ENCODE data around the gene SMARCD1. TPM values are rescaled to one million over a fixed set of nuclear protein-coding genes. Genes with fewer than 3 reads are reported as not detected.

The SMARCD1 gene
- total and polyA plus RNA-seq, 2 experiments from 2014 or later: 124 to 287 TPM

- H3F3A ChIP-seq (replicated peaks; ENCODE audit: low read depth): peaks cover 16% of the 10 kb centered on the region
- Mint-ChIP-seq H3K27ac (peak overlapping the region; percentile 94), H3K9me3 (peaks cover 2% of the 10 kb centered on the region; the same call in 1 of the 3 replicates), H3K36me3 (ENCODE audit: low read depth) (peaks cover 3% of the 10 kb centered on the region; the same call in 2 of the 3 replicates), H3K4me1 (peaks cover 24% of the 10 kb centered on the region), H3K4me3 (peak overlapping the region; percentile 97), H3K27me3 (ENCODE audit: insufficient read depth, low read depth, poor library complexity) (peaks cover 7% of the 10 kb centered on the region)
- H3K27me3 ChIP-seq (ENCODE audit: insufficient read depth): no peaks in the 10 kb centered on the region
- DNase-seq (ENCODE audit: low spot score) (no peak), ATAC-seq (peak; percentile 1)
- TF ChIP-seq ZNF331 (CRISPR knock-in tag; IDR thresholded peaks at IDR 0.05; ENCODE audit: low read depth) (no peak), POLR2AphosphoS5 (IDR thresholded peaks at IDR 0.05; ENCODE audit: low read depth) (no peak), CTCF (conservative IDR thresholded peaks at IDR 0.05; ENCODE audit: low read depth in 2 of 2) (no peak)
- H3K4me1 ChIP-seq (ENCODE audit: insufficient read depth): peaks cover 12% of the 10 kb centered on the region; the same call in 1 of the 2 replicates
- H4K20me1 ChIP-seq (replicated peaks; ENCODE audit: insufficient read depth): no peaks in the 10 kb centered on the region
- H3K36me3 ChIP-seq (ENCODE audit: insufficient read depth): no peaks in the 10 kb centered on the region
- H3K79me2 ChIP-seq (replicated peaks; ENCODE audit: insufficient read depth): peaks cover 23% of the 10 kb centered on the region
- peak overlapping the region; percentile 94; the same call in 1 of the 2 replicates for H2AFZ ChIP-seq
- peak overlapping the region; percentile 45 for H3K4me3 ChIP-seq
- H3K4me2 ChIP-seq: peak overlapping the region; percentile 59
- no peak overlapping the region; the same call in 1 of the 2 replicates for H3K27ac ChIP-seq (ENCODE audit: low read depth)
- H3K9me2 ChIP-seq (ENCODE audit: insufficient read depth): no peaks in the 10 kb centered on the region
These were observed 26.2 kb downstream of the SMARCD1 start for GRCh38 chr12:50111395-50111692.

GRCh38 chr12:50111693-50112455 is 26.7 kb downstream of the SMARCD1 start, which contains the start of gene COX14:
COX14 (plus strand) TSS chr12:50112236; CDS start chr12:50120044, 7,808 bp downstream.
- peak; percentile 100 for DNase-seq (ENCODE audit: low spot score)
- peak within 1 kb of the TSS; percentile 69 for H3K4me3 ChIP-seq
- Mint-ChIP-seq H3K4me3 (peak within 1 kb of the TSS; percentile 97), H3K27ac (peak within 1 kb of the TSS; percentile 97), H3K9me3 (peaks cover 2% of the 10 kb centered on the region; the same call in 1 of the 3 replicates), H3K27me3 (ENCODE audit: insufficient read depth, low read depth, poor library complexity) (peaks cover 7% of the 10 kb centered on the region), H3K4me1 (peaks cover 24% of the 10 kb centered on the region), H3K36me3 (ENCODE audit: low read depth) (peaks cover 3% of the 10 kb centered on the region; the same call in 2 of the 3 replicates)
- H4K20me1 ChIP-seq (replicated peaks; ENCODE audit: insufficient read depth): no peaks in the 10 kb centered on the region
- no peaks in the 10 kb centered on the region for H3K27me3 ChIP-seq (ENCODE audit: insufficient read depth)
- H3K27ac ChIP-seq (ENCODE audit: low read depth): peak within 1 kb of the TSS; percentile 84
- no peaks in the 10 kb centered on the region for H3K36me3 ChIP-seq (ENCODE audit: insufficient read depth)
- peak within 1 kb of the TSS; percentile 94 for H2AFZ ChIP-seq
- H3K4me2 ChIP-seq: peak within 1 kb of the TSS; percentile 73
- peak; percentile 82 for ATAC-seq
- peaks cover 12% of the 10 kb centered on the region; the same call in 1 of the 2 replicates for H3K4me1 ChIP-seq (ENCODE audit: insufficient read depth)
- peaks cover 16% of the 10 kb centered on the region for H3F3A ChIP-seq (replicated peaks; ENCODE audit: low read depth)
- peak; percentile 92 for TF ChIP-seq POLR2AphosphoS5 (IDR thresholded peaks at IDR 0.05; ENCODE audit: low read depth)
- TF ChIP-seq CREB1 (CRISPR knock-in tag; IDR thresholded peaks at IDR 0.05; ENCODE audit: low read depth): peak; percentile 96
- TF ChIP-seq JUNB (IDR thresholded peaks at IDR 0.05; ENCODE audit: unreplicated experiment): no peak
- peak; percentile 79 for TF ChIP-seq ETS1 (IDR thresholded peaks at IDR 0.05)
- no peak for TF ChIP-seq ZNF462 (CRISPR knock-in tag; IDR thresholded peaks at IDR 0.05)
- TF ChIP-seq CTCF (conservative IDR thresholded peaks at IDR 0.05; ENCODE audit: low read depth in 2 of 2): peak; percentile 83 to 85
- H3K9me2 ChIP-seq (ENCODE audit: insufficient read depth): no peaks in the 10 kb centered on the region
- H3K79me2 ChIP-seq (replicated peaks; ENCODE audit: insufficient read depth): peaks cover 29% of the 10 kb centered on the region
